CD4-positive, alpha-beta T cell treated with Interferon alpha-2 for 1 hour (primary cell): ENCODE results near the gene TLL2.
"Not testable (repeated sequence)": the region's sequence is repeated elsewhere in the genome, so short reads cannot be mapped to it uniquely, and the experiment has no call there.

Experiments used
- DNase-seq, 2 donors: peaks; one replicate each; pipeline ENCODE4 v3.0.0-alpha.2; 2020 to 2022

Gene TLL2

GRCh38 chr10:96513698-96514561, at the start of gene TLL2:
Gene TLL2 (minus strand): TSS chr10:96513926. CDS start chr10:96513685, 241 bp downstream.
- peak; percentile 54 to 60 for DNase-seq

- DNase-seq, result no peak
These were observed 47.5 kb upstream of the TLL2 start for GRCh38 chr10:96560966-96561887.

- no peak for DNase-seq
These were observed 46.8 kb upstream of the TLL2 start for GRCh38 chr10:96560489-96560888.

DNA sequence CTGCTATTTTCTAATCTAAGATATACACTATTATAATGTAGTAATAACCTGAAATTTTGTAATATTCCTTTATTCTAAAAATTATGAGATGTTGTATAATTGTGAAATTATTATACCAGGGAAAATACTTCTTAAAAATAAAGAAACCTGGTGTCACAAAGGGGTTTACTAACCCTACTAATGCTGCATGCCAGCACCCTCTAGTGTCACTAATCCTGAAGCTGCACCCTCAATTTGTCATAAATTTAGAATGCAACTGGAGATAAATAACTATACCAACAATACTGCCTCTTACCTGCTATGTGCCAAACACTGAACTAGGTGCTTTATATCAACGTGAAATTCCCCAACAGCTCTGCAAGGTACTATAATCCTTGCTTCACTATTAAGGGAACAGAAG, 42.3 kb upstream of the TLL2 start:
- no peak for DNase-seq

DNA sequence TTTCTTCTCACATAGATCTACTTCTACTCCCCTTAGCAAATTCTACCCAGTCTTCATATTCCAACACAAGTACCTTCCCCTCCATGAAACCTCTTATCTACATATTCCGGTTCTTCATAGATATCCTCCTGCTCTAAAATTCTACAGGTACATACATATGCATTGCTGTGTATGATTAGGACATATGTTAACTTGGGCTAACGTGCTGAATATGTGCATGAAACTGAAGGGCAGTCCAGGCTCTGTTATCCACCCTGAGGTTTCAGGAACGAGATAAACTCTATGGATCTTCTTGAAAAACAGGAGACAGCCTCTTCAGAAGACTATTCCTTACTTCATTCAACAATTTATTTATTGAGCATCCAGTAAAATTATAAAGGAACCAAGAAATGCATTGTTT, 41.6 kb upstream of the TLL2 start:
- DNase-seq, result no peak

DNA sequence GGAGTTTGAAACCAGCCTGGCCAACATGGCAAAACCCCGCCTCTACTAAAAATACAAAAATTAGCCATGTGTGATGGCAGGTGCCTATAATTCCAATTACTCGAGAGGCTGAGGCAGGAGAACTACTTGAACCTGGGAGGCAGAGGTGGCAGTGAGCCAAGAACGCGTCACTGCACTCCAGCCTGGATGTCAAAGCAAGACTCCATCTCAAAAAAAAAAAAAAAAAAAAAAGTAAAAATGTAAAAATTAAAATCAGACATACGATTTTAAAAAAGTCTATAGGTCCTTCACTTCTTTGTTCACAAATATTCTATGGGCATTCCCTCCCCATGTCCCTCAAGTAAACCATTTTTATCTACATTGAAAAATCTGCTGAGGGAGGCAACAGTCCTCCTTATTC, 34.9 kb upstream of the TLL2 start:
- no peak for DNase-seq

DNA sequence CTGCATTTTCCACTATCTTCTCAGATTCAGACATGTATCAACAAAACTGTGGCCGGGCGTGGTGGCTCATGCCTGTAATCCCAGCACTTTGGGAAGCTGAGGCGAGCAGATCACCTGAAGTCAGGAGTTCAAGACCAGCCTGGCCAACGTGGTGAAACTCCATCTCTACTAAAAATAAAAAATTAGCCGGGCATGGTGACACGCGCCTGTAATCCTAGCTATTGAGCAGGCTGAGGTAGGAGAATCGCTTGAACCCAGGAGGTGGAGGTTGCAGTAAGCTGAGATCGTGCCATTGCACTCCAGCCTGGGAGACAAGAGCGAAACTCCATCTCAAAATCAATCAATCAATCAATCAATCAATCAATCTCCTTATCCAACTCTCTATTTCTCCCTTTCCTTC, 31.8 kb upstream of the TLL2 start:
- not testable (repeated sequence) for DNase-seq

- no peak for DNase-seq
These were observed 28.2 kb upstream of the TLL2 start for GRCh38 chr10:96541921-96542320.

DNA sequence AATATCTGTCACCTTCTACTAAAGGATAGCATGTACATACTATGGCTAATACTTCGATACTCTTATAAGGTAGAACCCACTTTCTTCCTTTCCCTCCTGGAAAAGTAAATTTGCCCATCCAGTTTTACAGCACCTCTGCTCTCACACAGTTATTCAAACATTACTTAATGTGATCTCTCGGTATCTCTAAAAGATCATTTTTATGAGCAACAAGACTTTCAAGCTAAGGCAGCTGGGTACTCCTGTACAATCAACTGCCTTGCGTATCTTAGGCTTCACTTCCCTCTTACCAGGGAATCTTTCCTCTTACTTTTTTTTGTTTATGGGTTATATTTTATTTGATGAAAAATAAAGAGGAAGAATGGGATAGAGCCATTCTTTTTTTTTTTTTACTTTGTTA, 26.5 kb upstream of the TLL2 start:
- DNase-seq, result no peak

- DNase-seq, result no peak
These were observed 25.0 kb upstream of the TLL2 start for GRCh38 chr10:96538683-96539082.

DNA sequence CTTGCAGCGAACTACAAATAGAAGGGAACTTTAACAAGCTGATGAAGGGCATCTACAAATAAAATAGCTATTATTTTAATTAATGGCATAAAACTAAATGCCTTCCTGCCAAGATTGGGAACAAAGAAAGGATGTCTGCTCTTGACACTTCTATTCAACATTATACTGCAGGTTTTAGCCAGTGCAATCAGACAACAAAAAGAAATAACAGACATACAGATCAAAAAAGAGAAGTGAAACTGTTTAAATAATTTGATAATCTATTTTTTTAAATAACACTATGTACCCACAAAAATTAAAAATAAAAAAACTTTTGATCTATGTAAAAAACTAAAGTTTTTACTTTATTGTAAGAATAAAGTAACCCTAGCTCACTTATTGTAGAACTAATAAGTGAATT, 22.4 kb upstream of the TLL2 start:
- DNase-seq, result no peak

DNA sequence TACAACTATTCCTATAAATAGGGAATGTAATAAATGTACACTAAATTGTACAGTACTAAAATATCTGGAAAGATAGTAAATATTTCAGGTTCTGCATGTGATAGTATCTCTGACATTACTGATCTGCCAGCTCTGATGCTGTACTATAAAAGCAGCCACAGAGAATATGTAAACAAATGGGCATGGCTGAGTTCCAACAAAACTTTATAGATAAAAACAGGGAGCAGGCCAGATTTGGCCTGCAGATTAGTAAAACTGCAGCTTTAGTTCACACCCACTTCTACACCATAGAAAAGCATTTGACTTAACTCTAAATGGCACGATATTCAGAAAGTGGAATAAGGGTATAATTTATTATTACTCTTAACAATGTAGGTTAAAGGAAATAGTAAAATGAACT, 18.8 kb upstream of the TLL2 start:
- no peak for DNase-seq

GRCh38 chr10:96529634-96530279, 16.0 kb upstream of the TLL2 start:
- DNase-seq, result no peak

DNA sequence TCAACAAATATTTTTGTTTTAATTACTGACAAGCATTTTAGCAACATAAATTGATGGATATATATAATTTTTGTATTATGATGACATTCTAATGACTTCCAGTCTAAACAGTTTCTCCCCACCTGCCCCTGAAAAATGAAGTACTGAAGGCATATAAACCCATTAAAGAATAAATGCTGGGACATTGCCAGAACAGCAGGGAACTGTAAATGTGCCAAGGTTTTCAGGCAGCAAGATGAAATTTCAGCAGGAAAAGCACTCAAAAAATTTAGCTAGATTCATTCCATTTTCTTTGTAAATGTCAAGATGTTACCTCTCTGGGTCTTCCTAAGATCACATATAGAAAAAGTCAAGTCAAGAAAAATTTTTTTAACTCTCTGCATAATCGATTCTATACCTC, 11.0 kb upstream of the TLL2 start:
- no peak for DNase-seq

GRCh38 chr10:96517284-96517683, 3.6 kb upstream of the TLL2 start:
- no peak for DNase-seq

DNA sequence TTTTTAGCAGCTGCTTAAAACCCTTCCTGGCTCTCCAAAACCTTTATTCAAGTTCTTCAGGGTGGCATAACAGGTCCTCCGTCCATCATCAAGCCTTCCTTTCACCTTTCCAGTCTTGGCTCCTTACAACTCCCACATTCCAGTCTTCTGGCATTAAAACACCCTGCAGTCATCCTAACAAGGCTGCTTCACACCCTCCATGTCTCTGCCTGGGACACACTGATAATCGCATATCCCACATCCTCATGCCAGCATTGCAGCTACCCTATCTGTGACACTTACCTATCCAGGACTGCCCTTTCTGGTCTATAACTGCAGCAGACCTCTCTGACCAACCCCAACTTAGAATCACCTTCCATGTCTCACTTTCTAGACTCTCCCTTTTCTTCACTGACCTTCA, 2.6 kb upstream of the TLL2 start:
- DNase-seq, result no peak

GRCh38 chr10:96513305-96513697, 425 bp downstream of the TLL2 start:
- DNase-seq, result peak in 1 of 2 donors; percentile 38

- DNase-seq, result no peak
These were observed 1.0 kb downstream of the TLL2 start for GRCh38 chr10:96512524-96513304.

DNA sequence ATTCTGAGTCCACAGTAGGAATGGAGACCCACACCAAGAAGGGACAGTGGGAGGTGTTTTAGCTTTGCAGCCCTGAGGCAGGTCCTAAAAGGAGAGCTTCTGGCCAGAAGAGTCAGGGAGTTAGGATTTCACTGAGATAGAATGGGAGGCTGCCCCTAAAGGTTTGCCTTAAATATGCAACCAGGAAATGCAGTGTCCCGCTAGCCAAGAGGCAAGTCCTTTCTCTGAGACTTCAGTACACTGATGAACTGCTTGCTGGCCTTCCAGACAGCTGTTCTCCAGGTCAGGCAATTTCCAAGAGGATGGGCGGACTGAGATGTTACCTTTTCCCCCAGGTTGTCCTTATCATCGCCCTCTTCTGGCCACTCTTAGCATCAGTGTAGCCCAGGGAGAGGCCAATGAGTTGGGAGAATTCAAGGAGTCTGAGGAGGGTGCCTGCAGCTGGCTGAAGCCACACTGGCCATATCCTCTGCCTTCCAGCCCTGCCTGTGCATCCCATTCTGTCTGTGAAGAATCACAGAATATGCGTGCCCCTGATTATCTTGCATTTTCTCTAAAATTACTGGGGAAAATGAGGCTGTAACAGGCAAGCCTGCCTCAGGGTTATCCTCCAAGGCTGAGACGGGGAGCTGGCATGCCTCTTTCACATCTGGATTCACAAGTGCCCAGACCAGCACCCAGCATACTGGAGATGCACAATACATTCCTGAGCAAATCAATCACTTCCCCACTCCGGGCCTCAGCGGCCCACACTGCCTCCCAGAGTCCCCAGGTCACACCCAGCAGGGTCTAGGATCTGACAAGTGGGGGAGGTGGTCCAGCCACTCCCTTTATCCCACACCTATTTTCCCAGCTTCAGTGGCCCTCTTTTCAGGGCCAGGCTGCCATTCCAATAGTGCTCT, 2.4 kb downstream of the TLL2 start:
- DNase-seq, result peak in 1 of 2 donors; percentile 23

DNA sequence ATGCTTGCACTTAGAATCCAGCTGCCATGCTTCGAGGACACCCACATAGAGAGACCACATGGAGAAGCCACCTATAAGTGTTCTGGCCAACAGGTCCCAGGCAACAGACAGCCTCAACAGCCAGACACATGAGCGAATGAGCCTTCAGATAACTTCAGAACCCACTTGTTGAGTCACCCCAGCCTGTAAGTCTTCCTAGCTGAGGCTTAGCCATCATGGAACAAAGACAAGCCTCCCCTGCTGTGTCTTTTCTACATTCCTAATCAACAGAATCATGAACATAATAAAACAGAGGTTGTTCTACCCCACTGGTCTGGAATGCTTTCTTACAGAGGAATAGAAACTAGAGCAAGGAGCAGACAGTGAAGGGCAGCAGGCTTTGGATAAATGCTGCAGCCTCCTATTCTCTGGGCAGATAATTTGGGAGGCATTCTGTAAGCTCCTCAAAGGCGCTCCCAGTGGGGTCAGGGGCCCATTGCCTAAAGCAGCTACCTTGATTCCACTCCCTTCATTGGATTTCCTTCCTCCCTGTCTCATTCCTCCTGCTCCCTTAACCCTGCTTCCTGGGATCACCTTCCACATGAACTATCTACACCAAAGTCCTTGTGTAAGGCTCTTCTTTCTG, 4.6 kb downstream of the TLL2 start:
- no peak for DNase-seq

- DNase-seq, result no peak
These were observed 6.7 kb downstream of the TLL2 start for GRCh38 chr10:96507044-96507443.
